Measurements from ENCODE around the gene HIRIP3.

GRCh38 chr16:29978564-29979270 lies 16.7 kb downstream of the HIRIP3 start:
- no peak for TF ChIP-seq MYC (IDR thresholded peaks at IDR 0.05; ENCODE audit: low read depth, low read length)
- no peak for TF ChIP-seq POLR2A (IDR thresholded peaks at IDR 0.05; ENCODE audit: extremely low read depth, insufficient read length)
